IMR-90 (cell line): ENCODE measurements around the gene PADI1. TPM values are rescaled to one million over a fixed set of nuclear protein-coding genes. Genes with fewer than 3 reads are reported as not detected.

Source experiments
- ATAC-seq: fragments of 200-7000 bp; cut with Tn5 transposase; 2 replicates; pipeline ENCODE4 v1.9.1; 2020; ENCODE audit warnings: low read depth, mild to moderate bottlenecking, moderate library complexity
- BruUV-seq: library from RNA; stranded (reverse); fragments of 400-500 nt; replicated peaks from 2 replicates; lab custom pipeline; 2021; lab: Mats Ljungman, UMichigan
- CTCF ChIA-PET: fragments of 300-600 bp; formaldehyde crosslinking; extraction: SDS; loops from one replicate; lab custom pipeline; 2021; ENCODE audit warnings: antibody characterized with exemption; lab: Yijun Ruan, JAX
- POLR2A ChIA-PET: fragments of 300-600 bp; sonication (Branson Sonifier 250); formaldehyde crosslinking; loops from one replicate; lab custom pipeline; 2022; ENCODE audit warnings: antibody characterized with exemption; ENCODE audit not compliant: unreplicated experiment; lab: Charles Lee
- DNase-seq: peaks from one replicate; pipeline ENCODE4 v3.0.0; 2013
- H2AFZ ChIP-seq: replicated peaks from 2 replicates; pipeline ENCODE3; 2013; ENCODE audit warnings: low read length, mild to moderate bottlenecking; ENCODE audit not compliant: poor library complexity
- H2AK5ac ChIP-seq: 2 replicates; pipeline ENCODE4 v1.6.1; 2013; ENCODE audit warnings: low read depth, low read length, inconsistent platforms
- H2AK9ac ChIP-seq: replicated peaks from 2 replicates; pipeline ENCODE3; 2013; ENCODE audit warnings: mild to moderate bottlenecking, low read depth, low read length, moderate library complexity; ENCODE audit not compliant: poor library complexity
- H2BK120ac ChIP-seq: 2 replicates; pipeline ENCODE4 v1.6.1; 2013; ENCODE audit warnings: low read depth, low read length, inconsistent platforms
- H2BK15ac ChIP-seq: 3 replicates; pipeline ENCODE4 v1.6.1; 2013; ENCODE audit warnings: low read depth, low read length, inconsistent platforms
- H2BK20ac ChIP-seq: 2 replicates; pipeline ENCODE4 v1.6.1; 2013; ENCODE audit warnings: low read depth, mild to moderate bottlenecking, inconsistent platforms, low read length, moderate library complexity
- H2BK5ac ChIP-seq: 2 replicates; pipeline ENCODE4 v1.6.1; 2013; ENCODE audit warnings: mild to moderate bottlenecking, low read depth, low read length, inconsistent platforms; ENCODE audit not compliant: poor library complexity, severe bottlenecking
- H3K14ac ChIP-seq: replicated peaks from 2 replicates; pipeline ENCODE4 v1.6.1; 2013; ENCODE audit warnings: low read depth, low read length, inconsistent platforms
- H3K18ac ChIP-seq: 2 replicates; pipeline ENCODE4 v1.6.1; 2013; ENCODE audit warnings: low read depth, low read length, control low read depth
- H3K23ac ChIP-seq: 2 replicates; pipeline ENCODE4 v1.6.1; 2013; ENCODE audit warnings: low read depth, low read length, inconsistent platforms
- H3K27ac ChIP-seq: 2 replicates; pipeline ENCODE4 v1.5.1; 2013; ENCODE audit warnings: mild to moderate bottlenecking, control low read depth, low read length; ENCODE audit not compliant: insufficient read depth
- H3K27me3 ChIP-seq: 2 replicates; pipeline ENCODE4 v1.6.1; 2013; ENCODE audit warnings: low read length; ENCODE audit not compliant: control insufficient read depth, insufficient read depth
- H3K36me3 ChIP-seq: 2 replicates; pipeline ENCODE4 v1.6.1; 2013; ENCODE audit warnings: low read length, mixed read lengths; ENCODE audit not compliant: control insufficient read depth, insufficient read depth
- H3K4ac ChIP-seq: 2 replicates; pipeline ENCODE4 v1.6.1; 2013; ENCODE audit warnings: low read depth, low read length, inconsistent platforms
- H3K4me1 ChIP-seq: 2 replicates; pipeline ENCODE4 v1.6.1; 2013; ENCODE audit warnings: low read length, mixed read lengths; ENCODE audit not compliant: control insufficient read depth, insufficient read depth
- H3K4me2 ChIP-seq: 2 replicates; pipeline ENCODE4 v1.6.1; 2013; ENCODE audit warnings: low read depth, mild to moderate bottlenecking, control low read depth, low read length, moderate library complexity
- H3K4me3 ChIP-seq: 2 replicates; pipeline ENCODE4 v1.5.1; 2013; ENCODE audit warnings: low read depth, mild to moderate bottlenecking, control low read depth, low read length, moderate library complexity; ENCODE audit not compliant: insufficient read depth
- H3K56ac ChIP-seq: 2 replicates; pipeline ENCODE4 v1.6.1; 2013; ENCODE audit warnings: low read length, inconsistent platforms; ENCODE audit not compliant: insufficient read depth; ENCODE audit errors: extremely low read depth
- H3K79me1 ChIP-seq, 2 experiments: 2 replicates each; pipeline ENCODE4 v1.6.1; 2013; ENCODE audit warnings: low read length in 2 of 2, inconsistent platforms in 1 of 2, low read depth in 1 of 2
- H3K9ac ChIP-seq: 2 replicates; pipeline ENCODE4 v1.6.1; 2013; ENCODE audit warnings: low read depth, low read length, control low read depth
- H3K9me1 ChIP-seq: 2 replicates; pipeline ENCODE4 v1.6.1; 2013; ENCODE audit warnings: low read length, inconsistent platforms; ENCODE audit not compliant: insufficient read depth
- H3K9me3 ChIP-seq: 2 replicates; pipeline ENCODE4 v1.6.1; 2013; ENCODE audit warnings: low read length; ENCODE audit not compliant: control insufficient read depth, insufficient read depth
- H4K20me1 ChIP-seq: 2 replicates; pipeline ENCODE4 v1.6.1; 2013; ENCODE audit warnings: low read length, inconsistent platforms; ENCODE audit not compliant: insufficient read depth
- H4K5ac ChIP-seq: 2 replicates; pipeline ENCODE4 v1.6.1; 2013; ENCODE audit warnings: mild to moderate bottlenecking, low read depth, low read length, control low read depth
- H4K8ac ChIP-seq, 2 experiments: 2 replicates each; pipeline ENCODE4 v1.6.1; 2013; ENCODE audit warnings: low read depth in 2 of 2, low read length in 2 of 2, control low read depth in 1 of 2, inconsistent platforms in 1 of 2
- H4K91ac ChIP-seq: 2 replicates; pipeline ENCODE4 v1.6.1; 2013; ENCODE audit warnings: low read depth, low read length, inconsistent platforms; ENCODE audit not compliant: insufficient read depth
- CEBPB ChIP-seq: IDR thresholded peaks from 2 replicates; pipeline ENCODE4 v1.6.1; 2012; ENCODE audit warnings: low read depth, low read length, improper control_type of control experiment
- WGBS, 2 experiments: methylation state at CpG; one replicate each; pipeline versions ENCODE4 v1.1.5 to v1.1.7; 2013; ENCODE audit warnings: missing lambda C conversion rate in 2 of 2; ENCODE audit not compliant: insufficient read length in 1 of 2; ENCODE audit errors: extremely low coverage in 2 of 2; 5-methylcytosine and 5-hydroxymethylcytosine counted together
- dilution Hi-C: fragments of 300-500 bp; cut with HindIII; formaldehyde crosslinking; loops from one replicate; pipeline ENCODE4 v1.14.3; 2018; ENCODE audit warnings: low sequenced_read_pairs; ENCODE audit not compliant: unreplicated experiment
- in situ Hi-C: fragments of 300-500 bp; cut with MboI; formaldehyde crosslinking; loops from 3 replicates; pipeline ENCODE4 v1.14.3; 2019; ENCODE audit warnings: low sequenced_read_pairs, inconsistent platforms, mixed read lengths
- intact Hi-C: fragments of 100-400 bp; cut with micrococcal nuclease; formaldehyde crosslinking; loops from 2 replicates; pipeline ENCODE4 v1.10.0; 2022
- polyA plus RNA-seq, 3 experiments: library from polyadenylated mRNA; depleted of rRNA; stranded (reverse); fragments of >200 nt; gene quantifications; 2 replicates each; pipeline ENCODE4 v1.2.3, GENCODE V29; 2012; ENCODE audit warnings: low replicate concordance in 1 of 3
- total RNA-seq: library from RNA; depleted of rRNA; stranded (reverse); fragments of >200 nt; gene quantifications from 2 replicates; pipeline ENCODE4 v1.2.3, GENCODE V29; 2012
- TF ChIP-seq, protein P1 (sequence below): fragments of 150-350 bp; IDR thresholded peaks from 2 replicates; pipeline ENCODE4 v1.6.1; 2016; ENCODE audit warnings: low read depth, mild to moderate bottlenecking, low read length, moderate library complexity, borderline replicate concordance

The PADI1 gene
- total and polyA plus RNA-seq, 2 of the 4 experiments (the other 2 are of a cell fraction), result 0.17 TPM; not detected in 1

DNA sequence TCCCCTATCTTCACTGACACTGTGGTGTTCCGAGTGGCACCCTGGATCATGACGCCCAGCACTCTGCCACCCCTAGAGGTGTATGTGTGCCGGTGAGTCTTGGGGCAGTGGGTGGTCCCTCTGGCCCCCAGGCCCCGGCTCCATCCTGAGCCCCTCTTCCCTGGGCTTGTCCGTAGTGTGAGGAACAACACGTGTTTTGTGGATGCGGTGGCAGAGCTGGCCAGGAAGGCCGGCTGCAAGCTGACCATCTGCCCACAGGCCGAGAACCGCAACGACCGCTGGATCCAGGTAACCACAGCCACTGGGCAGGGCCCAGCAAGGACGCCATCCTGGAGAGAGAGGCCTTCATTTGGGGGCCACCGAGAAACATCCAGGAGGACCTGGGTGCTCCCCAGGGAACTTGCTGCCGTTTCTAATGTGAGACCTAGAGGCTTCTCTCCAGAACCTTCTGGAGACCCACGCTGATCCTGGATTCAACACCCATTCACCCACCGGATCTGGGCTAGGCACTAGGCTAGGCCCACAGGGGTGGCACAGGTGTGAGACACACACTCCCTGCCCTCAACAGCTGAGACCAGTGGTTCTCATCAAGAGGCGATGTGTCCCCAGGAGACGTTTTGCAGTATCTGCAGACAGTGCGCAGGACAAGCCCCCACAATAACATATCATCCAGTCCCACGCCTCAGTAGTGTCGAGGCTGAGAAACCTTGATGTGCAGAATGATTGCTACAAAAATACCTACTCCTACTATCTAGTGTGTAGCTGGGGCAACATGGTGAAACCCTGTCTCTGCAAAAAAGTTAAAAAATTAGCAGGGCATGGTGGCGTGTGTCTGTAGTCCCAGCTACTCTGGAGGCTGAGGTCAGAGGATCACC lies 66.2 kb downstream of the PADI1 start:
- no peak overlapping the region for H3K4me2 ChIP-seq
- H3K4me3 ChIP-seq, result no peak overlapping the region
- CTCF ChIA-PET, result no interaction called here
- no peak overlapping the region for H2BK5ac ChIP-seq
- H2AK5ac ChIP-seq, result no peak overlapping the region
- BruUV-seq, result no TSS peak
- no peak overlapping the region for H3K9ac ChIP-seq
- POLR2A ChIA-PET, result no interaction called here
- intact Hi-C loops (no loop called here), dilution Hi-C loops (no loop called here), in situ Hi-C loops (no loop called here)
- WGBS, 2 experiments, result 66% methylated on average over 5 of the region's 23 CpGs; no CpG with 5 or more reads in 1 of the 2 experiments
- no peaks in the 10 kb centered on the region for H3K36me3 ChIP-seq
- no peak for ATAC-seq
- no peak overlapping the region for H4K91ac ChIP-seq
- H3K14ac ChIP-seq, result no peak overlapping the region
- TF ChIP-seq, protein P1, sequence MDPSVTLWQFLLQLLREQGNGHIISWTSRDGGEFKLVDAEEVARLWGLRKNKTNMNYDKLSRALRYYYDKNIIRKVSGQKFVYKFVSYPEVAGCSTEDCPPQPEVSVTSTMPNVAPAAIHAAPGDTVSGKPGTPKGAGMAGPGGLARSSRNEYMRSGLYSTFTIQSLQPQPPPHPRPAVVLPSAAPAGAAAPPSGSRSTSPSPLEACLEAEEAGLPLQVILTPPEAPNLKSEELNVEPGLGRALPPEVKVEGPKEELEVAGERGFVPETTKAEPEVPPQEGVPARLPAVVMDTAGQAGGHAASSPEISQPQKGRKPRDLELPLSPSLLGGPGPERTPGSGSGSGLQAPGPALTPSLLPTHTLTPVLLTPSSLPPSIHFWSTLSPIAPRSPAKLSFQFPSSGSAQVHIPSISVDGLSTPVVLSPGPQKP, result no peak
- TF ChIP-seq CEBPB, result no peak
- H3K56ac ChIP-seq, result no peak overlapping the region
- peak overlapping the region; percentile 5 for H2AK9ac ChIP-seq
- no peak overlapping the region for H2BK20ac ChIP-seq
- H3K9me1 ChIP-seq, result no peaks in the 10 kb centered on the region
- no peak overlapping the region for H3K4ac ChIP-seq
- H2BK15ac ChIP-seq, result no peak overlapping the region
- no peaks in the 10 kb centered on the region for H3K79me1 ChIP-seq
- no peak overlapping the region for H4K5ac ChIP-seq
- no peak overlapping the region for H2BK120ac ChIP-seq
- H3K18ac ChIP-seq, result no peak overlapping the region
- no peak overlapping the region for H3K27ac ChIP-seq
- no peak overlapping the region for H2AFZ ChIP-seq
- no peaks in the 10 kb centered on the region for H3K4me1 ChIP-seq
- H3K23ac ChIP-seq, result no peak overlapping the region
- peaks cover 12% of the 10 kb centered on the region for H3K27me3 ChIP-seq
- H3K9me3 ChIP-seq, result no peaks in the 10 kb centered on the region; the same call in 1 of the 2 replicates
- no peaks in the 10 kb centered on the region for H4K20me1 ChIP-seq
- no peak for DNase-seq
- no peak overlapping the region for H4K8ac ChIP-seq
